Stimulated activated CD8-positive, alpha-beta memory T cell treated with anti-CD3 and anti-CD28 coated beads, Interleukin-12 subunit alpha, Interleukin-12 subunit beta, amount 100 ng/mL, for 24 hours (primary cell): ENCODE measurements around the gene GMPPA.

Experiments used
- DNase-seq: peaks from one replicate; pipeline ENCODE4 v3.0.0-alpha.2; 2020; ENCODE audit errors: extremely low read depth

Gene GMPPA

GRCh38 chr2:219486380-219486959, 12.2 kb upstream of the GMPPA start:
- no peak for DNase-seq

- no peak for DNase-seq
Measured at GRCh38 chr2:219488149-219488843, 10.4 kb upstream of the GMPPA start.

- DNase-seq: no peak
Measured at GRCh38 chr2:219488844-219489194, 9.9 kb upstream of the GMPPA start.

- DNase-seq: no peak
Measured at GRCh38 chr2:219489315-219489714, 9.4 kb upstream of the GMPPA start.

GRCh38 chr2:219490186-219490585, 8.5 kb upstream of the GMPPA start:
- DNase-seq: no peak

GRCh38 chr2:219490600-219491130, 8.0 kb upstream of the GMPPA start:
- DNase-seq: no peak

GRCh38 chr2:219491278-219491963, 7.3 kb upstream of the GMPPA start:
- no peak for DNase-seq

GRCh38 chr2:219492575-219492974, 6.1 kb upstream of the GMPPA start:
- no peak for DNase-seq

GRCh38 chr2:219493086-219493485, 5.6 kb upstream of the GMPPA start:
- no peak for DNase-seq

GRCh38 chr2:219494952-219495530, 3.6 kb upstream of the GMPPA start:
- no peak for DNase-seq

GRCh38 chr2:219495531-219496122, 3.1 kb upstream of the GMPPA start:
- peak; percentile 20 for DNase-seq

- DNase-seq: no peak
Measured at GRCh38 chr2:219496247-219496824, 2.4 kb upstream of the GMPPA start.

- DNase-seq: no peak
Measured at GRCh38 chr2:219496825-219497494, 1.7 kb upstream of the GMPPA start.

- no peak for DNase-seq
Measured at GRCh38 chr2:219497495-219498279, 1.0 kb upstream of the GMPPA start.

- no peak for DNase-seq
Measured at GRCh38 chr2:219499058-219499307, 292 bp downstream of the GMPPA start.

GRCh38 chr2:219499555-219499954, 864 bp downstream of the GMPPA start:
- no peak for DNase-seq

GRCh38 chr2:219500135-219500534, 1.4 kb downstream of the GMPPA start:
- no peak for DNase-seq

GRCh38 chr2:219501849-219502248, 3.2 kb downstream of the GMPPA start:
- DNase-seq: no peak

- DNase-seq: no peak
Measured at GRCh38 chr2:219502618-219503017, 3.9 kb downstream of the GMPPA start.

GRCh38 chr2:219505585-219505984, 6.9 kb downstream of the GMPPA start:
- no peak for DNase-seq
